GM12801 (cell line): ENCODE data around the gene MAMDC2.

ENCODE experiments used
- CTCF ChIP-seq: IDR thresholded peaks from one replicate; pipeline ENCODE4 v1.5.1; 2011; ENCODE audit warnings: control low read depth; ENCODE audit not compliant: insufficient read length; ENCODE audit errors: extremely low read depth

Gene MAMDC2

GRCh38 chr9:70170151-70170790, 126.6 kb downstream of the MAMDC2 start:
- TF ChIP-seq CTCF, result no peak

GRCh38 chr9:70172532-70172931, 128.9 kb downstream of the MAMDC2 start:
- TF ChIP-seq CTCF, result no peak

GRCh38 chr9:70177121-70177520, 133.5 kb downstream of the MAMDC2 start:
- TF ChIP-seq CTCF, result no peak

GRCh38 chr9:70192707-70193106, 149.1 kb downstream of the MAMDC2 start:
- no peak for TF ChIP-seq CTCF

GRCh38 chr9:70195456-70195855, 151.8 kb downstream of the MAMDC2 start:
- no peak for TF ChIP-seq CTCF

- no peak for TF ChIP-seq CTCF
These were observed 153.8 kb downstream of the MAMDC2 start for GRCh38 chr9:70197216-70198044.

GRCh38 chr9:70205366-70206020, 161.8 kb downstream of the MAMDC2 start:
- TF ChIP-seq CTCF, result no peak
